GM12878 (cell line): ENCODE results near the gene GOLGA7B.

Experiments
- CBX3 ChIP-seq: fragments of 200-600 bp; sonication (generic); IDR thresholded peaks from 2 replicates; pipeline ENCODE4 v1.6.1; 2016; ENCODE audit warnings: low read depth, borderline replicate concordance
- CHD2 ChIP-seq: IDR thresholded peaks from 2 replicates; pipeline ENCODE4 v1.6.1; 2011; ENCODE audit warnings: low read depth, low read length, improper control_type of control experiment, borderline replicate concordance
- EP300 ChIP-seq, 2 experiments: fragments of 150-350 bp in 1 of 2; IDR thresholded peaks; 2 replicates each; pipeline ENCODE4 v1.6.1; 2011 to 2012; ENCODE audit warnings: low read depth in 2 of 2, low read length in 2 of 2, borderline replicate concordance in 1 of 2, improper control_type of control experiment in 1 of 2, inconsistent platforms in 1 of 2; ENCODE audit not compliant: control insufficient read depth in 1 of 2
- POLR2AphosphoS5 ChIP-seq: IDR thresholded peaks from 2 replicates; pipeline ENCODE4 v1.6.1; 2011; ENCODE audit warnings: mild to moderate bottlenecking, low read length, inconsistent platforms
- RAD21 ChIP-seq: IDR thresholded peaks from 2 replicates; pipeline ENCODE4 v1.6.1; 2011; ENCODE audit warnings: mild to moderate bottlenecking, low read depth, low read length, moderate library complexity; ENCODE audit not compliant: insufficient read depth
- ZZZ3 ChIP-seq: IDR thresholded peaks from 2 replicates; pipeline ENCODE4 v1.6.1; 2011; ENCODE audit warnings: low read depth; ENCODE audit not compliant: control insufficient read depth, insufficient read length
- TF ChIP-seq, protein P1 (sequence below), 3 experiments: IDR thresholded peaks in 2 of 3; conservative IDR thresholded peaks in 1 of 3; 2 replicates each; pipeline ENCODE4 v1.5.1; 2011; ENCODE audit warnings: low read depth in 3 of 3, low read length in 3 of 3, mild to moderate bottlenecking in 3 of 3, control low read depth in 2 of 3, moderate library complexity in 2 of 3, inconsistent platforms in 1 of 3, mixed read lengths in 1 of 3; ENCODE audit not compliant: control insufficient read depth in 2 of 3, insufficient read depth in 1 of 3; ENCODE audit errors: extremely low read depth in 1 of 3

DNA sequence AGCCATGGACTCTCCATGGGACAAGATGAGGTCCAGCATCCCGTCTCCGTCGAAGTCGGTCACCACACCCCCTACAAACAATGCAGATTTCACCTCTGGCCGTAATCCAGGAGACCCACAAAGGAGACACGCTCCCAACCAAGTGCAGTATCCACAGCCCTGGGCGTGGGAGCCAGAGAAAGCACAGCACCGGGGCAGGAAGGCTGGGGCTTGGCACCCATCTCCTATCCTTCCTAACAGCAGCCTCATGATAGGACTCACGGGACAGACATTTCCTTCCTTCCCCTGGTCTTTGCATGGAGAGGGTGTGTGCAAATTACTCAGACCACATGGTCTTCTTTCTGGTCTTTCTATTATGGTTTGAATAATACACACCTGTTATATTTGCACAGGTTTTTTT is 46.3 kb downstream of the GOLGA7B start:
- no peak for TF ChIP-seq EP300 (IDR thresholded peaks at IDR 0.05; ENCODE audit: borderline replicate concordance in 1 of 2, control insufficient read depth in 1 of 2, low read depth in 2 of 2, low read length in 2 of 2)
- TF ChIP-seq ZZZ3, result no peak
- TF ChIP-seq CHD2, result no peak
- TF ChIP-seq, protein P1, sequence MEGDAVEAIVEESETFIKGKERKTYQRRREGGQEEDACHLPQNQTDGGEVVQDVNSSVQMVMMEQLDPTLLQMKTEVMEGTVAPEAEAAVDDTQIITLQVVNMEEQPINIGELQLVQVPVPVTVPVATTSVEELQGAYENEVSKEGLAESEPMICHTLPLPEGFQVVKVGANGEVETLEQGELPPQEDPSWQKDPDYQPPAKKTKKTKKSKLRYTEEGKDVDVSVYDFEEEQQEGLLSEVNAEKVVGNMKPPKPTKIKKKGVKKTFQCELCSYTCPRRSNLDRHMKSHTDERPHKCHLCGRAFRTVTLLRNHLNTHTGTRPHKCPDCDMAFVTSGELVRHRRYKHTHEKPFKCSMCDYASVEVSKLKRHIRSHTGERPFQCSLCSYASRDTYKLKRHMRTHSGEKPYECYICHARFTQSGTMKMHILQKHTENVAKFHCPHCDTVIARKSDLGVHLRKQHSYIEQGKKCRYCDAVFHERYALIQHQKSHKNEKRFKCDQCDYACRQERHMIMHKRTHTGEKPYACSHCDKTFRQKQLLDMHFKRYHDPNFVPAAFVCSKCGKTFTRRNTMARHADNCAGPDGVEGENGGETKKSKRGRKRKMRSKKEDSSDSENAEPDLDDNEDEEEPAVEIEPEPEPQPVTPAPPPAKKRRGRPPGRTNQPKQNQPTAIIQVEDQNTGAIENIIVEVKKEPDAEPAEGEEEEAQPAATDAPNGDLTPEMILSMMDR (IDR thresholded peaks at IDR 0.05 in 2 of 3, conservative IDR thresholded peaks at IDR 0.05 in 1 of 3; ENCODE audit: control insufficient read depth in 2 of 3, extremely low read depth in 1 of 3, insufficient read depth in 1 of 3, low read depth in 3 of 3, low read length in 3 of 3), result no peak
- TF ChIP-seq POLR2AphosphoS5, result no peak
- no peak for TF ChIP-seq RAD21
- TF ChIP-seq CBX3, result no peak
